ENCODE data around the gene DOCK11.

DNA sequence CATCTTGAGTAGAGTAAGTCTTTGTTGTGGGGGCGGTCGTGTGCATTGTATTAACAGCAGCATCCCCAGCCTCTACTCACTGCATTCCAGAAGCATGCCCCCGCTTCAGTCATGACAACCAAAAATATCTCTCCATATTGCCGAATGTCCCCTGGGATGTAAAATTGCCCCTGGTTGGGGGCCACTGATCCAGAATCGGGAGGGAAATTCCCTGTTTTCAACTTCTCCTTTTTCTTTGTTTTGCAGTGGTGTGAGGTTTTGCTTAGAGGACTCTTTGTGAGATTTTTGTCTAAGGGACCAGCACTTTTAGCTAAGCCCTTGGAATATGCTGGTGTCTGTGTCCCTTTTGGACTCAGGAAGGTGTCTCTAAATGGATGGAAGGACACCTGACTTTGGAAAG, 228.8 kb downstream of the DOCK11 start:
- TF ChIP-seq, protein P1, sequence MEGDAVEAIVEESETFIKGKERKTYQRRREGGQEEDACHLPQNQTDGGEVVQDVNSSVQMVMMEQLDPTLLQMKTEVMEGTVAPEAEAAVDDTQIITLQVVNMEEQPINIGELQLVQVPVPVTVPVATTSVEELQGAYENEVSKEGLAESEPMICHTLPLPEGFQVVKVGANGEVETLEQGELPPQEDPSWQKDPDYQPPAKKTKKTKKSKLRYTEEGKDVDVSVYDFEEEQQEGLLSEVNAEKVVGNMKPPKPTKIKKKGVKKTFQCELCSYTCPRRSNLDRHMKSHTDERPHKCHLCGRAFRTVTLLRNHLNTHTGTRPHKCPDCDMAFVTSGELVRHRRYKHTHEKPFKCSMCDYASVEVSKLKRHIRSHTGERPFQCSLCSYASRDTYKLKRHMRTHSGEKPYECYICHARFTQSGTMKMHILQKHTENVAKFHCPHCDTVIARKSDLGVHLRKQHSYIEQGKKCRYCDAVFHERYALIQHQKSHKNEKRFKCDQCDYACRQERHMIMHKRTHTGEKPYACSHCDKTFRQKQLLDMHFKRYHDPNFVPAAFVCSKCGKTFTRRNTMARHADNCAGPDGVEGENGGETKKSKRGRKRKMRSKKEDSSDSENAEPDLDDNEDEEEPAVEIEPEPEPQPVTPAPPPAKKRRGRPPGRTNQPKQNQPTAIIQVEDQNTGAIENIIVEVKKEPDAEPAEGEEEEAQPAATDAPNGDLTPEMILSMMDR (IDR thresholded peaks at IDR 0.05), result no peak
- no peak for TF ChIP-seq POLR2A (IDR thresholded peaks at IDR 0.05)
